GM21576 (cell line): ENCODE measurements around the gene SORCS1.
A peak's percentile ranks its signal among the peaks of the same experiment; 100 is the strongest.

ENCODE experiments used
- ATAC-seq: cut with Tn5 transposase; IDR thresholded peaks from one replicate; pipeline ENCODE4 v1.9.1; 2021; ENCODE audit warnings: mild to moderate bottlenecking, moderate library complexity; ENCODE audit not compliant: unreplicated experiment

SORCS1 gene

DNA sequence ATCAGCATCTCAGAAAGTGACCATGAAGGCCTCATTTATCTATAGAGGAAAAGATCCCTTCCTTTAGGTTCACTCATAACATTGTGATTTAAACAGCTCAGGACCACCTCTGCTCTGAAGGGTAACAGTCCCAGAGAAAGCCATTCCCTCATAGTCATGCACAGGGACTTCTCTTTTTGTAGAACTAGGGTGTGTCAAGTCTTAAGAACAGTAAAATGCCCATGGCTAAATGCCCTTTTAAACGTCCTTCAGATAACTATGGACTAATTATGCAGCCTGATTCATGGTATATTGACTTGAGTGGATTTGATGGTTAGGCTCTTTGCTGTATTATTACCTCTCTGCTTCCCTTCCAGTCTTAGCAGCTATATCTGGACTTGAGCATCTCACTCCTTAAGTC, 337.8 kb downstream of the SORCS1 start:
- no peak for ATAC-seq

DNA sequence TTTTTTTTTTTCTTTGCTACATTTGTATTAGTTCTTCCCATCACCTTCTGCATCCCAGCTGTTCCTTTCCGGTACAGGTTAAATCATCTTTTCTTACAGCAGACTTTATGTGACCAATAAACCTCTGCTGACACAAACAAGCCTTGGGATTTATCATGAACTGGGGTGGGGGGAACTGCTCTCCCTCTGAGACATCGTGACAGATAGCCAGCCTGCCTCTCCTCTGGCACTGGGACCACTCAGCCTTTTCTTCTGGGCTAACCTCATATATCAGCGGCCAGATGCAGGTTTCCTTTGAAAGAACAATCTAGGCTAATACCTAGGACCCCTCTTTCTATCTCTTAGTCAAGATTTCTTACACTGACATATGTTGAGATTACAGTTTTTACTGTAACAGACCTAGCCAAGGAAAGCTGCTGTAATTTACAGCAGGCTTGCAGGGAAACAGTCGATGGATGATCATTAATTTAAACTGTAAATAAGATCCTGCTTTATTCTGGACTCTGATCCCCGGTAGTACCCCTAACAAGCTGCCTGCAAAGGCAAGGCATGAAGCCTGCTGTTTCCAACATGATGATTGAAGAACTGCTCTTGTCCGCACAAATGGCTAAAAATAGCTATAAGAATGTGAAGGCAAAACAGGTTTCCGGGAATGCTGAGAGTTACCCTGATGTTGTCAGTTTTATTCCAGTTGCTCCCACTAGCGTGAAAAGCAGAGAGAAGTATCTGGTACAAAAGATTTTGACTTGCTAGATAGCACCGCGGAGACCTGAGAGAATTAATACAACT, 338.7 kb downstream of the SORCS1 start:
- no peak for ATAC-seq

DNA sequence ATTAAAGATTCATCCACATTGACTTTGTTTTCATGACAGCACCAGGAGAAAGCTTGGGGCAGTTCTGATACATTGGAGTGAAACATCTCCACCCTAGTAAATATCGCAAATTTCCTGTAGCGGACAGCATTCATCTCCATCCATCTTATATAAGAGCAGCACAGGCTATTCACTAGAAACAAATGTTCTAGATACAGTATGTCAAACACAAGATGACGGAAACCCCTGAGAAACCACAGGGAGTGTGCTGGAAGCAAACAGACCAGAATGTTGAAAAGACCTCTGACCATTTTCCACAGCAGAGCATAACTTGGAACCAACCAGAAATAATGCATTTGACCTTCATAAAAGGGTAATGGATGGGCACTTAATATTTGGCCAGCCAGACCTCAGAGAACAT, 343.9 kb downstream of the SORCS1 start:
- no peak for ATAC-seq

DNA sequence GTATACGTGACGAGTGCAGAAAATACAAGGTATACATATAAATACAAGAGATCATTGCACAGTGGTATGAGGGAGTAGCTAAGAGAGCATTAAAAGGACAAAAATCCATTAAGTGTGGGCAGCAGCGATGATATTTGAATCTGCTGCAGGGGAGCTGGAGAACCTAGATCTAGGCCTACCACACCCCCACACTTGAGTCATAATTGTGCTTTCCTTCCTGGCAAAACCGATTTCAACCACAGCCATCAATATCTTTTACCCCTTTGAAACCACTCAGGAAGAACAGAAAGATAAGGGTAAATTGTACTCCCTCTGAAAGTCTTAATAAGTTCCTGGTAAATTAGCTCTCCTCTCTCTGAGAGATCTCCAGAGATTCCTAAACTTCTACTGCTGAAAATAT, 345.0 kb downstream of the SORCS1 start:
- no peak for ATAC-seq

DNA sequence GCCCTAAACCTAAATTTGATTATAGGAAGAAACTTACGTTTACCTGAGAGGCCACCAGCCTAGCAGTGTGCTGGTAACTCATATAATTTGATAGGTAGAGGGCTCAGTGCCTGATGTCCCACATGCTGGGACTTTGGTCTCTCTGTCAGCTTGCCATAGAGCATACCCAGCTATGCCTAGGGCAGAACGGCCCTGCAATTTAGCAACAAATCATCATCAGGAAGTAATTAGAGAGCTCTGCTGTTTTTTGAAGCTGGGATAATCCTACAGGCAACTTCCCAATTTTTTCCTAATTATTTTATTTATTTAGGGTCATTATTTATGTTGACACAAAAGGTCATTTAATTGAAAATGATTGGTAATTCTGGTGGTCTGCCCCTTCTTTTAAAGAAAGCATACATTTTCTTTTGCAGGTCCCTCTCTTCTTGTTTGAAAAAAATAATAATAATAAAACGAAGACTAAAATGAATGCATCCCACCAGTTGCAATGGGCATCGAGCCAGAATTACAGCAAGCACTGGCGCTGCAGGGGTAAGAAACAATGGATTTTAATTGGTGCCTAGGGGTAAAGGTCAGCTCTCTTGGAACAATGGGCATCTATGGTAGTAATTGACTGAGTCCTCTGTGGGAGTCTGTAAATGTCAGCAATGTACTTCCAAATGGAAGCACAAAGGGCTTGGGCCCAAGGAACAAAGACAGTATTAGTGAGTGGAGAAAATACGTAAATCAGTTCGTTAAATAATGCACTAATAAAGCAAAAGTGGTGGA, 348.0 kb downstream of the SORCS1 start:
- ATAC-seq: no peak

DNA sequence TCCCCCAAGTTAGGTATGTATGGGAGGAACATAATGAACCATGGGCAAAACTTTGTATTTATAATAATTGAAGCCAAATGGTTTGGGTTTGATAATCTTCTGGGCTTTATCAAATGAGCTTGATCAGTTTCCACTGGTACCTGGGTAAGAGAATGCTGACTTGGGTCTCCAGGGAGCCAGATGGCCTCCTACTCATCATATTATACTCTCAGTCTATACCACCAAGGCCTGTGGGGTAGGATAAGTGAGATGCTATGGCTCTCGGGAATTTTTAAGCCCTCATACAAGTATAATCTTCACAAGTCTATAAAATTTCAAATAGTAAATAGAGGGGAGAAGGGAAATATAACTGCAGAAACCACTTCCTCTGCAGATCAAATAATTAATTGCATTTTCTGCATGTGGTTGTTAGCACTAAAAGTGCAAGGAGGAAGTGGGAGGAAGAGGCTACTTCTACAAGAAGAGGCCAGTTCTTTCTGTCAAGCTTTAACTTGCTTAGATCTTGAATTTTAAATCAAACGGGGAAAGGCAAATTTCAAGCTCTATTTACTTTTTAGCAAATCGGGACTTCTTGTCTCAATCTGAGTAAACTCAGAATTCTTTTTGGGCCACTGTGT, 349.0 kb downstream of the SORCS1 start:
- no peak for ATAC-seq

DNA sequence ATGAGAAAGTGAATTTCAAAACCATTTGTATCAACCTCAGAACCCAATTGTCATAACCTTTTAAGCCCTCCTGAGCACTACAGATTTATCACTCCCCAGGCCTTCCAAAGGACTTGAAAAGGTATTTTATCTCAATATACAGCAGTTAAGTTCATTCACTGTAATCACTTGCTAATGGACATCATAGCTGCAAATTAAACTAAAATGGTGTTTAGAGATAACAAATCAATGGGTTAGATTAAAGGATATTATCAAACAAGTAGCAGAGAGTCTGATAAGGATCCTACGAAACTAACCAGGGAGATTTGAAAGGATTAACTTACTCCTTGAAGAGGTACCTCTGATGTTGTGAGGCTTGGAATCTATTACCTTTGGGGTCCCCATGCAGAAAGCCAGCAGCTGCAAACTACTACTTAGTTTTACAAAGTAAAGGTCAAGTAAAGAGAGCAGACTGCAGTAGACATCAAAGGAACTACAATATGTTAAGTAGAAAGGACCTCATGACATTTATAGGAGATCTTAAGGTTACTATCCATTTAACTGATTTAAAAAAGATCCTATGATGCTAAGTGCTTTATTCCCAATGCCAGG, 359.4 kb downstream of the SORCS1 start:
- ATAC-seq: no peak

DNA sequence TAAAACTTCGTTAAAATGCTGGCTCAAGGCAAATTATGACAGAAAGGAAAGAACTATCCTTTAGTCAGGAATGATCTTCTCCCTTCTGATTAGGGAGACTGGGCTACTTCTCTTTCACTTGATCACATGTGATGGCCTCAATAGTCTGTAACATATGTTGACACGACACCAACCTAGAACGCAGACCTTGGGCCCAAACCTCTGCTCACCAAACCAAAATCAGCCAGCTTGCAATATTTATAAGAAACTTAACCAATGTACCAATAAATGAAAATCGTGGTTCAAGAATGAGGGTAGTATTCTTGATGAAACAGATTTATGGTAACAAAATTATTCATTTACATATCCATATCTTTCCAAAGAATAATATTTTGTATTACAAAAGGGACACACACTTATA, 361.6 kb downstream of the SORCS1 start:
- ATAC-seq: no peak

DNA sequence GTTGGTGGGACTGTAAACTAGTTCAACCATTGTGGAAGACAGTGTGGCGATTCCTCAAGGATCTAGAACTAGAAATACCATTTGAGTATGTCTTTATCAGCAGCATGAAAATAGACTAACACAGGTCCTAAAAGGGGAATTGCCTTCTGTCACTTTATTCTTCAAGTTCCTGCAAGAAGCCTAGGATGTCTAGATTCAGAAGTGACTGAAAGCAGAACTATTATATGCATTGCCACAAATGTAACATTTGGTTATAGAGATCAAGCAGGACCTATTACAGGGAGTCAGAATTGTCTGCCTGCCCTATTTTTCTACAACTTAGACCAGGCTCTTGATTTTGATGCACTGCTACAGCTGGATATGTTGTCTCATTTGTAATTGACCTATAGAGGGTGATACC, 364.7 kb downstream of the SORCS1 start:
- no peak for ATAC-seq

DNA sequence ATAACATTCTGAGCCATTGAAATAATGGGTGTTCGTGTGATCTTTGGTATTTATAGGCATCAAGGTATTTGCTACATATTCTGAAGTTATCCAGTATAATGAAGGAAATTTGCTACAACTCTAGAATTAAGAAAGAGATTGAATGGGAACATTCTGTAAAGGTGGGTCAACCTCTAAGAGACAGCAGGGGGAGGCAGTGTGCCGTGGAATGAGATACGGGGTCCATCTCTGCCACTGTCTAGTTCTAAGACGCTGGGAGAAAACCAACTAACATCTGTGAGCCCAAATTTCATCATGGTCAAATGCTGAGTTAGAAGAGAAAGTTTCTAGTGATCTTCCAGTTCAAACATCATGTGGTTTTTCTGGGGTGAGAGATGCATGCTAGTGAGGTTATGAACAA, 368.9 kb downstream of the SORCS1 start:
- ATAC-seq: peak; percentile 87

DNA sequence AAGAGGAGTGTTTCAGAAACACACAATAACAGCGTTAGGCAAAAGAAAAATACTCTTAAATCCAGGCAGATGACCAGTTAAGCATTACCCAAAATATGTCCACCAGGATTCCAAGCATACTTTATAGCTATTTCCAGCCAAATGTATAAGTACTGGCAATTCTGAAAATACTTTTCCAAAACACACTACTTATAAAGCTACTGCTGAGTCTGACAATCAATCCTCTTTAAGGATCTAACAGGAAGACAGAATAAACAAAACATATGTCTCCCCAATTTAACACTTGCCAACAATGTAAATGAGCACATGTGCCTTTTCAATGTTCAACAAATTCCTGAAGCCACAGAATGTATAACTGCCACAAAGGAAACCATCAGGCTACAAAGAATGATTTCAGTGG, 370.9 kb downstream of the SORCS1 start:
- ATAC-seq: no peak

DNA sequence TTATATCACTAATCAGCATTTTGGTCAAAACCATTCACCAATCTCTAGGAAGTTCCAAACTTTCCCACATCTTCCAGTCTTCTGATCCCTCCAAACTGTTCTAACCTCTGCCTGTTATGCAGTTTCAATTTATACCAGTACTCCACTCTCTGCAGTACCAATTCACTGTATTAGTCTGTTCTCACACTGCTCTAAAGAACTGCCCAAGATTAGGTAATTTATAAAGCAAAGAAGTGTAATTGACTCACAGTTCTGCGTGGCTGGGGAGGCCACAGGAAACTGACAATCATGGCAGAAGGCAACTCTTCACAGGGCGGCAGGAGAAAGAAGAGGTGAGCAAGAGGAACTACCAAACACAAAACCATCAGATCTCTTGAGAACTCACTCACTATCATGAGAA, 374.9 kb downstream of the SORCS1 start:
- no peak for ATAC-seq

DNA sequence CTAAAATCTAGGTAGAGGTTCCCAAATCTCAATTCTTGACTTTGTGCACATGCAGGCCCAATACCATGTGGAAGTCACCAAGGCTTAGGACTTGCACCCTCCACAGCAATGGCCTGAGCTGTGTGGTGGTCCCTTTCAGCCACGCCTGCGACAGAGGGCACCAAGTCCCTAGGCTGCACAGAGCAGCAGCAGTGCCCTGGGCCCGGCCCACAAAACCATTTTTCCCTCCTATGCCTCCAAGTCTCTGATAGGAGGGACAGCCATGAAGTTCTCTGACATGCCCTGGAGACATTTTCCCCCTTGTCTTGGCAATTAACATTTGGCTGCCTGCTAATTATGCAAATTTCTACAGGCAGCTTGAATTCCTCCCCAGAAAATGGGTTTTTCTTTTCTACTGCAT, 375.5 kb downstream of the SORCS1 start:
- no peak for ATAC-seq

DNA sequence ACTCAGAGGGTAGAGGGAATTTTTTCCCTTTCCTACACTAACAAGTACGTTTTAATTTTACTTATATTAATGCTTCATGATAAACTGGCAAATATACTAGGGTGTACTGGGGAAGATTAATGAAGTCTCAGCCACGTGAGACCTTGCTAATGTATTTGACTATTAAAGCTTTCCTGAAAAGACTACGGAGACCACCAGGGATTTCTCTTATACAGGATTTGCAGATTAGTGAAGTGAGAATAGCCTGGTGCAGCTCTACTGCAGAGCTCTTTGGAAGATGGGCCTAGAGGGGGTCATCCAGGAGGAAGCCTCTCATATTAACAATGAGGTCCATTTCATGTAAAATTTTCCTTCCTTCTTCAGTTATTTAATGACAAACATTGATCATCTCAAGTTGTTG, 379.0 kb downstream of the SORCS1 start:
- no peak for ATAC-seq

DNA sequence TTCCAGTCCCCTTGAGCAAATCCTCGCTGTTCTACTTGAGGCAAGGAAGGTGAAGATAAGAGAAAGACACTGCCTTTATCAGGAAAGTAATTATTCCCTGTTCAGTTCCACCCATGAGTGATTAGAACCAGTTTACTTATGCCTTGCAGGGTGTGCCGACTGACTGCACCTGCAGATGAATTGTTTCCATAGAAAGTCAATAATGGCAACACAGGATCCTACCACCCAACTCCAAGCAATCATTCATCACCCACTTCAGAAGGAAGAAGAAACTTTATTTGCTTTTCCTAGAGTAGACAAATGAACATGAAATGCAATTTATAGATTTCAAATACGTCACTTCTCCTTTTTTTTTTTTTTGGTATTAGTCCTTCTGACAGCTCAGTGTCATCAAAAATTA, 383.9 kb downstream of the SORCS1 start:
- no peak for ATAC-seq

DNA sequence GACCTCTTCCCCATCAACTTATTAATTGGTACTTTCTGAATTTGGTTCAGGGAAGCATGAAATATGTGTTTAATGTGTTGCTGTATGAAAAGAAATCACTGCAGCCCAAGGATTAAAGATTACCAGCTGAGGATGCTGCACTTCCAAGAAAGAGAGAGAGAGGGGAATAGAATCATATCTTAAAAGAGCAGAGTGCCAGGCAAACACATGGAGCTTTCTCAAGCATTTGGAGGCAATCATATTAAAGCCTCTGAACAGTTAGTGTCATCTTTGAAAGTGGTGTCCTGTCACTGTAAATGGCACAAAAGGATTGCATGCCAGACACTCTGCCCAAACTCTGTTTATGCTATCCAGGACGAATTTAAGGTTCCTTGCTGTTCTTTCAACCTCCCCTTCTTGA, 386.7 kb downstream of the SORCS1 start:
- ATAC-seq: no peak

DNA sequence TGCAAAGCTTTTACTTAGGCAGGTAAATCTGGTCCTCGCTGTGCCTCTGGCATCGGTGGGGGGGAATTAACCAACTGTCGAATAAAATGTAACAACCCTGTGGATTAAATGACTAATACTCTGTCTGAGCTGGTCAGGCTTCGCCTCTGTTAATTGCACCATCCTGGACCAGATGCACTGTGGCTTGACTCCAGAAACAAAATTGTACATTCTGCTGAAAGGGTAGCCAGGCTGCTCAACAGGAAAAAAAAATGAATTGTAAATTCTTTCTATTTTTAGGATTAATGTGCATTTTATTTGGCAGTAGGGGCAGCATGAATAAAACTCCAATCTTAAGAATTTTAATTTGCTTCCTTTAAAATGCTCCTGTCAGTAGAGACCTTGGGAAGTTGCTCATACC, 389.4 kb downstream of the SORCS1 start:
- no peak for ATAC-seq

DNA sequence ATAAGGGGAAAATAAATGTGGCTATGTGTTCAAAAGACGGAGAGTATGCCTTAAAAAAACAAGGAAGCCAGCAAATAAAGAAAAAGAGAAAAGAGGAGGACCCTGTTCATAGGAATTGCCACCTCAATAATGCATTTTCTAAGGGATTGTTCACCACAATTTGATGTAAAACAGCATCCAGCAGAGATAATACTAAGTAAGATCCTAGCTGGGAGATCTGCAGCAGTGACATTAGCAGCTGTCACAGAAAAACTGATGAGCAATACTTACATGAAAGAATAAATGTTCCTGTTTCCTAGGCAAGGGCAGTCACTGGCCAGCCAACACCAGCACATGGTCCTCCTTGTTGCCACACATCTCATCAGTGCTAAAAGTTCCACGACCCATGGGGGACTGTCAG, 391.5 kb downstream of the SORCS1 start:
- ATAC-seq: no peak

DNA sequence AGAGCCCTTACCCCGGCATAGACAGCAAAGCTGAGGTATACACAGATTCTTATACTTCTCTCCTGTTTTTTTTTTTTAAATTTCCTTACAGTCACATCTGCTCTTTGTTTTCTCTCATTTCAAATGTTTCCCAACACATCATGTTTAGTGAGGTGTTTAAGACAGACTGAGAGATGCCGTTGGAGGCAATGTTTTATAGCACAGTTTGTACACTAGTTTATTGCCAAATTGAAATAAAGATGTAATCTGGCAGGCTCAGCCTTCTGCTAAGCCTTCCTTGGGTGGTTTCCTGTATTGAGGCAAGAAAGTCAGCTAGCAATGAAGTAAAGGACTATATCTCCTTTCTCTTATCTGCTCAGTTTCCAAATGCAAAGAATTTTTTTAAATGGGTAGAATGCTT, 393.4 kb downstream of the SORCS1 start:
- ATAC-seq: no peak

DNA sequence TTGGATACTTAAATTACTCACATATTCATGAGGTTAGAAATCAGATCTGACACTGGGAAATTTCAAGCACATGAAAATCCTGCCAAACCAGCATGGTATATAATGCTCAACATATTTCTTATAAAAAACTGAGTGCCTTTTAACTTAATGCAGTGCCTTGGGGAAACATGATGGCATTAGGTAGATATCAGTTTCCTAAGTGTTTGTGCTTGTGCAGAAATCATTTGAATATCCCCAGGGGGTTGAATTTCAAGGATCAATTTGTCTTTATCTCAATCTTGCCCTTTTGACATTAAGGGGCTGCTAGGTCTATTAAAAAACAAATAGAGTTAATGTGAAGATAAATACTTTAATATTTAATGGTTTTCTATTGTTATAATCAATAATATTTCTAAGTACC, 396.3 kb downstream of the SORCS1 start:
- no peak for ATAC-seq

DNA sequence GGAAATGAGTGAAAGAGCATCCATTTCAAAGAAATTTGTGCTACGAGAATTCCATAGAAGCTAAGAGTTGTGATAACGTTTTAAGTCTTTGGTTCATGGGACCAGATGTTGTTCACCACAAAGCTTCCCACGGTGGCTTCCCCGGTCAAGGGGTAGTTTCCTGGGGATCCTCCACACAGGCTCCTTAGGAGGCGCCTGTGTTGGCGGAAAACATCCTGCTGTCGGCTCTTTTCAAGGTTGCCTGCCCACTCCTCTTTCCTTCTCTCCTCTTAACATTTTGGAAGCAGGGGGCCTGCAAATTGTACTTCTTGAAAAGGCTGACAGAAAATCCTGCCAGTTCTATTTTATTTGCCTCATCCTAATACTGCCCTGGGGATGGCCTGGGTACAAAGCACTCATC, 398.6 kb downstream of the SORCS1 start:
- no peak for ATAC-seq
